Activated naive CD8-positive, alpha-beta T cell treated with anti-CD3 and anti-CD28 coated beads for 36 hours (primary cell): ENCODE measurements around the gene FADS3. TPM values are rescaled to one million over a fixed set of nuclear protein-coding genes. Genes with fewer than 3 reads are reported as not detected.

Experiments used
- DNase-seq: peaks from one replicate; pipeline ENCODE4 v3.0.0; 2021
- H3K27ac Mint-ChIP-seq: one replicate; pipeline ENCODE4 v1.8.0; 2022; ENCODE audit warnings: mild to moderate bottlenecking, moderate library complexity, mixed read lengths
- H3K27me3 Mint-ChIP-seq: one replicate; pipeline ENCODE4 v1.8.0; 2022; ENCODE audit warnings: mild to moderate bottlenecking, mixed read lengths
- H3K36me3 Mint-ChIP-seq: one replicate; pipeline ENCODE4 v1.8.0; 2021; ENCODE audit warnings: mild to moderate bottlenecking, mixed read lengths
- H3K4me1 Mint-ChIP-seq: one replicate; pipeline ENCODE4 v1.8.0; 2021; ENCODE audit warnings: mixed read lengths
- H3K4me3 Mint-ChIP-seq: one replicate; pipeline ENCODE4 v1.8.0; 2022; ENCODE audit warnings: mild to moderate bottlenecking, moderate library complexity, mixed read lengths
- H3K9me3 Mint-ChIP-seq: one replicate; pipeline ENCODE4 v1.8.0; 2022; ENCODE audit warnings: mixed read lengths
- total RNA-seq, 2 experiments: library from RNA; stranded (reverse); gene quantifications; one replicate each; pipeline ENCODE4 v1.2.3, GENCODE V29; 2021

Gene FADS3
- total RNA-seq, 2 experiments from 2014 or later: 5.7 to 6.4 TPM

DNA sequence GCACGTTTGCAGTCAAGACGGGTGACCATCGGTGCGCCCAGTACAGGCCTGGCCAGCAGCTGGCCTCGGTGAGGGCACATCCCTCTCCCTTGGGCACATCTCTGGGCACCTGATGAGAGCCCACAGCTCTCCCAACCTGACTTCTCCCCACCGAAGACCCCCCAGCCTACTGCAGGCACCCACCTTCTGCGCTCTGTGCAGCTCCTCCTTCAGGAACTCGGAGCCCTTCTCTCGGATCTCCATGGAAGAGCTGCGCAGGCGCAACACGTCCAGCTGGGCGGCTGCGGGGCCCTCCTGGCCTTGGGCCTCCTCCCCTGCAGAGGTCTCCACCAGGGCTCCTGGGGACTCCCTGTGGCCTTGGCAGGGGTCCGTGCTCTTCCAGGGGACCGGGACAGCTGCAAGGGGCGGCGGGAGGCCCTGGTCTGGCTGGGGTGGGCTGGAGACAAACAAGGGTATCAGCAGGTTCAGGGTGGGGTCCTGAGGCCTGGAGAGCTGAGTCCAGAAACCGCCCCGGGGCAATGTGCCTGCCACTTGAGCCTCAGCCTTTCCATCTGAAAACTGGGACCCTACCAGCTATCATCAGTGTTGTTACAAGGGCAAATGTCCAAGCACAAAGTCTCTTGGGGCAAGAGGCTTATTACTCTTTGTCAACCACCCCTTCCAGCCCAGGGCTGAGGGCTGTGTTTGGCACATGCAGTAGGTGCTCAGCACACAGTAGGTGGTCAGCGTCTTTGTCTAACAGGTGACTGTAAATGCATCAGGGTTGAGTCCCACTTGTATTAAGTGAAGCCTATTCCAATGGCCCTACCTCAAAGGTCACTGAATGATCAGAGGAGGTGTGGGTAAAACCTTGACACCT is 16.8 kb upstream of the FADS3 start:
- H3K4me1 Mint-ChIP-seq: no peaks in the 10 kb centered on the region
- H3K27me3 Mint-ChIP-seq: no peaks in the 10 kb centered on the region
- no peak overlapping the region for H3K27ac Mint-ChIP-seq
- no peak for DNase-seq
- H3K9me3 Mint-ChIP-seq: no peaks in the 10 kb centered on the region
- H3K36me3 Mint-ChIP-seq: no peaks in the 10 kb centered on the region
- no peak overlapping the region for H3K4me3 Mint-ChIP-seq

DNA sequence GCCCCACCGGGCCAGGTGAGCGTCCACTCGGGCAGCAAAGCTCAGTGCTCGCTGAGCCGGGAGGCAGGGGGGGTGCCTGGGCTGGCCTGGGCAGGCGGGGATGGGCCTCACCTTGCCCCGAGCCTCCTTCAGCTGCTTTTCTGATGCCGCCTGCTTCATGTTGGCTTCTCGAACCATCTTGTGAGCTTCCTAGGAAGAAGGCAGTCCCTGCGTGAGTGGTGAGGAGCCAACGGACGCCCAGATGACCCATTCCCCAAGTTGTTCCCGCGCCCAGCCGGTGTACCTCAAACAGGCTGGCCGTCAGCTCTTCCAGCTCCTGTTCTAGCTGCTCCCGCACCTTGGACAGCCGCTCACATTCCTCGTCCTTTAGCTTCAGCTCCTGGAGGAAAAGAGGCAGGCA is 15.9 kb upstream of the FADS3 start:
- Mint-ChIP-seq H3K27me3 (no peaks in the 10 kb centered on the region), H3K4me1 (no peaks in the 10 kb centered on the region), H3K27ac (no peak overlapping the region)

DNA sequence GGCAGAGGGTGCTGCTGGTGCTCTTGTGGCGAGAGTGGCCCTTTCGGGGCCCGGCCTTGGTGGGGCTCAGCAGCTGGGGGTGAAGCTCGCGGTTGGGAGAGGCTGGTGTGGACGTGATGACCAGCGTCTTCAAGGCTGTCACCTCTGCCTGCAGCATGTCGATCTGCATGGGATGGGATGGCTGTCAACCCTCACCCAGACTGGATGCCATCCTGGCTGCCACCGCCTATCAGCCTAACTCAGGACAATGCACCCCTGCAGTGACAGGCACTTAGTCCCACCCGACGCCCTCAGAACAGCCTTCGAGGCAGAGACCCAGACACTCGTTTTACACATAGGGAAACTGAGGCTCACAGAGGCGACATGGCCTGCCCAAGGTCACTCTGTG is 15.2 kb upstream of the FADS3 start:
- Mint-ChIP-seq H3K4me3 (no peak overlapping the region), H3K9me3 (no peaks in the 10 kb centered on the region), H3K27me3 (no peaks in the 10 kb centered on the region), H3K4me1 (no peaks in the 10 kb centered on the region), H3K27ac (no peak overlapping the region), H3K36me3 (no peaks in the 10 kb centered on the region)
- no peak for DNase-seq

More for the DNA sequence above, 15.9 kb upstream of the FADS3 start:
- no peaks in the 10 kb centered on the region for H3K36me3 Mint-ChIP-seq
- no peak for DNase-seq
- no peaks in the 10 kb centered on the region for H3K9me3 Mint-ChIP-seq
- no peak overlapping the region for H3K4me3 Mint-ChIP-seq

GRCh38 chr11:61905801-61906521 is 14.6 kb upstream of the FADS3 start:
- Mint-ChIP-seq H3K4me1 (no peaks in the 10 kb centered on the region), H3K27me3 (no peaks in the 10 kb centered on the region), H3K36me3 (no peaks in the 10 kb centered on the region), H3K4me3 (no peak overlapping the region), H3K9me3 (no peaks in the 10 kb centered on the region), H3K27ac (no peak overlapping the region)
- no peak for DNase-seq

DNA sequence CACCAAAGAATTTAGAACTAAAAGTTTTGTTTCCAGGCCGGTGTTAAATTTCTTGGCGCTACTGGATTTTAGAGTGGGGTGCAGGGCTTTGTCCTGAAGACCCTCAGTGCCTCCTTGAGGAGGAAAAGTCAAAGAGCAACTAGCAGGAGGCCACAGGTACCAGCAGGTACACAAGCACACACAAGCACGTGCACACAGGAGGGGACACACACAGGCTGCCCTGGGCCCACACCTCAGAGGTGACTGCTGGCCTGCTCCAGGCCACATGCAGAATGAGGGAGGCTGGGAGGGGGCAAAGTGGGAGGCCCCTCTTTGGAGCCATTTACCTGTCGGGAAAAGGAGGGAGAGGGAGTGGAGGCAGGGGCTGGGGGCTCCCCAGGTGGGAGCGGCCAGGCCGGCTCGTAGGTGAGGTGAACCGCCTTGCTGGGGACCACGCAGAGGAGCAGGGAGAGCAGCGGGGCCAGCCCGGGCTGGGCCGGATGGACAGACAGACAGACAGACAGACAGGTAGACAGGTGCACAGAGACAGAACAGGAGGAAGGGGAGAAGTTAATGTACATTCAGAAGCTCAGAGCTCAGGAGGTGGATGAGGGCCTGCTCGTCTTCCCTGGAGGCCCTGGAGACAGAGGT is 13.8 kb upstream of the FADS3 start:
- Mint-ChIP-seq H3K4me3 (no peak overlapping the region), H3K36me3 (no peaks in the 10 kb centered on the region), H3K27ac (no peak overlapping the region)

DNA sequence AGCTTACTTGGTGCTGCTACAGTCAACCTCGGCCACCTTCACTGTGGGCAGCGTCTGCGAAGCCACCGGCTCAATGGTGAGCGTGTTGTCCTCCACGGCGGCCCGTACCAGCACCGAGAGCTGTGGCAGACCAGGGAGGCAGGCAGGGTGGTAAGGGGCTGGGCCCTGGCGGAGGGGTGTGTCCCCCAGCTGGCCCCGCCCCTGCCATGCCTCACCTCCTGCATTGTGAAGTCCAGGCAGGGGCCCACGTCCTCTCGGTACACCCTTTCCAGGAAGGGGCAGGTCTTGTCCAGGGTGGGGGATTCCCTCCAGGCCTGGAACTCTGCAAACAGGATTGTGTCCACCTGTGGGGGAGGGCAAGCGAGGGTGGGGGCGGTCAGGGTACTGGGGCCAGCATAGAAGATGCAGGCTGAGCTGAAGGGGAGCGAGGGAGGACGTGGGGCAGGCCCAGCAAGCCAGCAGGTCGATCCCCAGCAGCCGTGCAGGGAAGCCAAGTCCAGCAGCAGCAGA is 13.2 kb upstream of the FADS3 start:
- Mint-ChIP-seq H3K4me1 (no peaks in the 10 kb centered on the region), H3K36me3 (no peaks in the 10 kb centered on the region), H3K27ac (no peak overlapping the region), H3K9me3 (no peaks in the 10 kb centered on the region), H3K27me3 (no peaks in the 10 kb centered on the region), H3K4me3 (no peak overlapping the region)
- DNase-seq: peak; percentile 19

More for the DNA sequence above, 13.8 kb upstream of the FADS3 start:
- no peaks in the 10 kb centered on the region for H3K4me1 Mint-ChIP-seq
- H3K9me3 Mint-ChIP-seq: no peaks in the 10 kb centered on the region
- H3K27me3 Mint-ChIP-seq: no peaks in the 10 kb centered on the region
- no peak for DNase-seq

- H3K4me1 Mint-ChIP-seq: peaks cover 4% of the 10 kb centered on the region
- no peak overlapping the region for H3K4me3 Mint-ChIP-seq
- H3K36me3 Mint-ChIP-seq: no peaks in the 10 kb centered on the region
- H3K27me3 Mint-ChIP-seq: no peaks in the 10 kb centered on the region
- H3K27ac Mint-ChIP-seq: no peak overlapping the region
- no peaks in the 10 kb centered on the region for H3K9me3 Mint-ChIP-seq
- no peak for DNase-seq
Measured at GRCh38 chr11:61903845-61904244, 12.5 kb upstream of the FADS3 start.

- no peaks in the 10 kb centered on the region for H3K27me3 Mint-ChIP-seq
- no peak overlapping the region for H3K27ac Mint-ChIP-seq
- no peak for DNase-seq
- H3K9me3 Mint-ChIP-seq: no peaks in the 10 kb centered on the region
- H3K36me3 Mint-ChIP-seq: no peaks in the 10 kb centered on the region
- H3K4me1 Mint-ChIP-seq: peaks cover 4% of the 10 kb centered on the region
- no peak overlapping the region for H3K4me3 Mint-ChIP-seq
Measured at GRCh38 chr11:61902313-61902712, 11.0 kb upstream of the FADS3 start.

DNA sequence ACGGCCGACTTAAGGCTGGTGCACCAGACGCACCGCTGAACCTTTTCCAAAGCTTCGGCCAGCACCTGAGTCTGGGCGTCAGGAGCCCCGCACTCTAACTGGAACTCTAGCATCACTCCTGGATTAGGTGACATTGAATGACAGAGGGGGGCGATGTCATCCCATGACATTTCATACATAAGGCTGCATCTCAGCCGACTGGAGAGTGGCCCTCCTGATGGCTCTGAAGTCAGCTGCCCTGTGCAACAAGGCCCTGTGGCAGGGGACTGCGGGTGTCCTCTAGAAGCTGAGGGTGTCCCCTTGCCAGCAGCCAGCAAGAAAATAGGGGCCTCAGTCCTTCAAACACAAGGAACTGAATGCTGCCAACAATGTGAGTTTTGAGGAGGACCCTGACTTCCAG is 10.1 kb upstream of the FADS3 start:
- no peak for DNase-seq
- Mint-ChIP-seq H3K9me3 (no peaks in the 10 kb centered on the region), H3K27me3 (no peaks in the 10 kb centered on the region), H3K36me3 (no peaks in the 10 kb centered on the region), H3K4me3 (no peak overlapping the region), H3K27ac (no peak overlapping the region), H3K4me1 (peaks cover 4% of the 10 kb centered on the region)

GRCh38 chr11:61900251-61900650 is 8.9 kb upstream of the FADS3 start:
- Mint-ChIP-seq H3K4me1 (peaks cover 4% of the 10 kb centered on the region), H3K4me3 (no peak overlapping the region), H3K27me3 (no peaks in the 10 kb centered on the region), H3K36me3 (no peaks in the 10 kb centered on the region), H3K27ac (no peak overlapping the region), H3K9me3 (no peaks in the 10 kb centered on the region)
- no peak for DNase-seq

- H3K27me3 Mint-ChIP-seq: no peaks in the 10 kb centered on the region
- no peak overlapping the region for H3K27ac Mint-ChIP-seq
Measured at GRCh38 chr11:61899146-61899841, 7.9 kb upstream of the FADS3 start.

DNA sequence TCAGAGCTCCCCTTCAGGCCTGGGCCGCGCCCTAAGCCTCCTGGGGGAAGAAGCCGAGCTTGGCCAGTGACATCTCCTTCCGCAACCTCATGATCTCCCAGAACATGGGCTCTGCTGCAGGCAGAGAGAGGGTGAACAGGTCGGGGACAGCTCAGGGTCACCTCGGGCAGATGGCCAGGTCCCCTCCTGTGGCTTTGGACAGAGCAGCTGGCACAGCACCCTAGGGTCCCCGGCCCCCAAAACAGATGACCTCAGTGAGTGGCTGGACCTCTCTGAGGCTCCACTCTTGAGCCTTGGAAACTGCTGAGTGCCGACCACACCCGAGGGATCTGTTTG is 6.9 kb upstream of the FADS3 start:
- Mint-ChIP-seq H3K4me3 (no peak overlapping the region), H3K27me3 (no peaks in the 10 kb centered on the region), H3K27ac (no peak overlapping the region), H3K9me3 (no peaks in the 10 kb centered on the region), H3K36me3 (no peaks in the 10 kb centered on the region), H3K4me1 (peaks cover 7% of the 10 kb centered on the region)
- no peak for DNase-seq

More at GRCh38 chr11:61899146-61899841, 7.9 kb upstream of the FADS3 start:
- Mint-ChIP-seq H3K4me3 (no peak overlapping the region), H3K9me3 (no peaks in the 10 kb centered on the region), H3K36me3 (no peaks in the 10 kb centered on the region), H3K4me1 (peaks cover 4% of the 10 kb centered on the region)
- peak; percentile 91 for DNase-seq

DNA sequence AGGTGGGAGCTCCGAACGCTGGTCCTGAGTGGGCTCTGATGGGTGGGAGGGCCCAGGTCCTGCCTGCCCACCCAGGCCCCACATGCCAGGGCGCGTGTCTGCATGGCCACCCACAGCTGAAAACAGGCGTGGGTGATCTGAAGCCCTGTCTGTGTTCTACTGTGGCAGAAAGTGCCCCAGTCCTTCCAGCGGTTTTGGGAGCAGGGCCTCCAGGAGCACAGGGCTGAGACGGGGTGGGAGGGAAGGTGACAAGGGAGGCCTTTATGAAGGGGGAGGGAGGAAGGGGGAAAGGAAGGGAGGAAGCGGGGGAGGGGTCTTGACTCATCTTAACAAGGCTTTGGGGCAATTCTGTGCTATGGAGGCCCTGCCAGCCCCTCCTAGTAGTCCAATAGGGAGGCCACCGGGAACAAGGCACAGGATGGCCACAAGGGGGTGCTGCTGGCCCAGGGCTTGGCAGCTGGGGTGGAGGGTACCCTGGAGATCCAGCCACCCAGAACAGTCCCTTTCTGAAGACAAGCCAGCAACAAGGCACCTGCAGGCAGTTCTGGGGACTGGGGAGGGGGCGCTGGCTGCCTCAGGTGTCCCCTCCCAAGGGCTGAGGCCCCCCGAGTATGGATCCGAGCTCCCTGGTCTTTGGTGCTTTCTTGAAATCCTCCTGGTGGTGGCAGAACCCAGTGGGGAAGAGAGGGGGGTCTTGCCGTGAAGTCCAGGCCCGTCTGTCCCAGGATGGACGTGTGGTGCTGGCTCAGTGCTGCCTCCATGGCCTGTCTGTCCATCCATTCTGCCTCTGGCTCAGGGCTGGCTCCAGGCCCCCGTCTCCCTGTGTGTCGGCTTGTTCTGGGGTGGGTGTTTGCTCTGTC is 6.3 kb upstream of the FADS3 start:
- Mint-ChIP-seq H3K9me3 (no peaks in the 10 kb centered on the region), H3K27ac (no peak overlapping the region), H3K36me3 (no peaks in the 10 kb centered on the region), H3K27me3 (peaks cover under 1% of the 10 kb centered on the region), H3K4me3 (no peak overlapping the region), H3K4me1 (peaks cover 7% of the 10 kb centered on the region)
- DNase-seq: peak; percentile 74
